Activated naive CD4-positive, alpha-beta T cell (primary cell): ENCODE measurements around the gene PLIN5.

Experiments
- DNase-seq, 4 experiments: peaks; one replicate each; lab custom pipeline; 2025; lab: John Stamatoyannopoulos, UW

PLIN5 gene

DNA sequence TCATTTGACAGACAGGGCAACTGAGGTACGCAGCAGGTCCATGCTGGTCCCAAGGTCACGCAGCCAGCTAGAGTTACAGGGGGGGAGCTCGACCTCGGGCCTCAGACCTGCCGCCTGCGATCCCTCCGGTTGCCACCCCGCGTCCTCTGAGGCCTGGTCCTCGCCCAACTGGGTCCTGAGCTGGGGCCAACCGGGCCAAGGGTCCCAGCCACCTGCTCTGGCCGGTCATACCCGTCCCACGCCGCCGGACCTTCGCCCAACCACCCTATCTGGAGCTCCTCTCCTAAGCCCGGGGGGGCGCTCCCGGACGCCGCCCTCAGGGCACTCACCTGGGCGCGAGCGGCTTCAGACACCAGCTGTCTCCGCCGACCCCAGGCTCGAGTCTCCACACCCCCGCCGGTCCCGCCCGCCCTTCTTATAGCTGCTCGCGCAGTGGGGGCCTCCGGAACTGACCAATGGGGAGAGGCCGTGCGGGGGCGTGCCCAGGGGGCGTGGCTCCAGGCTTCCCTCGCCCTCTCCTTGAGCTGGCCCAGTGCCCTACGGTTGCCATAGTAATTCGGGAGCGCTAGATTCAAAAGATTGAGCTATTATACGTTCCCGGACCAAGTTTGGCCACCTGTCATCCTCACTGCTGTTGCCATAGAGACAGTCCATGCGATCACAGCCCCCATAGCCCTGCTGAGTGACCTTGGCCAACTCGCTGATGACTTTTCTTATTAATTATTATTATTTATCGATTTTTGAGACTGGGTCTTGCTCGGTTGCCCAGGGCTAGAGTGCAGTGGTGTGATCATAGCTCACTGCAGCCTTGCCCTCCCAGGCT is at the start of gene PLIN5:
Gene PLIN5, minus strand, starts transcription at position 389 of the 823 bp plus-strand sequence. CDS start 1,150 bp downstream, outside the sequence.
- DNase-seq, result peak in 2 of 4 experiments; percentile 13 to 40

DNA sequence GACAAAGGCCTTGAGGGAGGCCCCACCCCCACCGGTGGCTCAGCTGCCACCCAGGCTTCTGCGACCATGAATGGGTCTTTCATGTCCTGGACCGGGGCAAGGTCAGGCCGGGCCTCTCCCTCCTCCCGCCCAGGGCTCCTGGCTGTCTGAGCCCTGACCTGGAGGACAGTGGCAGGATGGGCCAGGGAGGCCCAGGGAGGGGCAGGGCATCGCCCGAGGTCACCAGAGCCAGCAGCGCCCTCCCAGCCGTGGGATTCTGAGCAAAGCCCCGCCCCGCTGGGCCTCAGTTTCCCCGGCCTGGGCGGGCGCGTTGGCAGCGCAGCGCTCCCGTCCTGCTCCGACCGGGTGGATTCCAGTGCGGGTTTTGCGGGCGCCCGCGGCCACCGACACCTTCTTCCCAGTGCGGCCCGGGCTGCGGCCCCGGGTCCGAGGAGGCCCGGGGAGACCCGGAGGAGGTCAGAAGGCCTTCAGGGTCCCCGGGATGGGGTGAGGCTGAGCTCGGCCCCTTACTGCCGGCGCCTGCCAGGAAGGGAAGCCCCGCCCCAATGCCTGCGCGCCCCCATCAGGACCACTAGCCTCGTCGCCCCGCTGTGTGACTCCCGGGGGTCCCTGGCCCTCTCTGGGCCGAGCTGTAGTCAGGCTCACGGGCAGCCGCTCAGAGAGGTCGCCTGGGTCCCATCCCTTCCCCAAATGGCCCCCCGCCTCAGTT is 49.1 kb upstream of the PLIN5 start:
- no peak for DNase-seq

GRCh38 chr19:4582980-4583842 is 48.2 kb upstream of the PLIN5 start:
- DNase-seq, result no peak

DNA sequence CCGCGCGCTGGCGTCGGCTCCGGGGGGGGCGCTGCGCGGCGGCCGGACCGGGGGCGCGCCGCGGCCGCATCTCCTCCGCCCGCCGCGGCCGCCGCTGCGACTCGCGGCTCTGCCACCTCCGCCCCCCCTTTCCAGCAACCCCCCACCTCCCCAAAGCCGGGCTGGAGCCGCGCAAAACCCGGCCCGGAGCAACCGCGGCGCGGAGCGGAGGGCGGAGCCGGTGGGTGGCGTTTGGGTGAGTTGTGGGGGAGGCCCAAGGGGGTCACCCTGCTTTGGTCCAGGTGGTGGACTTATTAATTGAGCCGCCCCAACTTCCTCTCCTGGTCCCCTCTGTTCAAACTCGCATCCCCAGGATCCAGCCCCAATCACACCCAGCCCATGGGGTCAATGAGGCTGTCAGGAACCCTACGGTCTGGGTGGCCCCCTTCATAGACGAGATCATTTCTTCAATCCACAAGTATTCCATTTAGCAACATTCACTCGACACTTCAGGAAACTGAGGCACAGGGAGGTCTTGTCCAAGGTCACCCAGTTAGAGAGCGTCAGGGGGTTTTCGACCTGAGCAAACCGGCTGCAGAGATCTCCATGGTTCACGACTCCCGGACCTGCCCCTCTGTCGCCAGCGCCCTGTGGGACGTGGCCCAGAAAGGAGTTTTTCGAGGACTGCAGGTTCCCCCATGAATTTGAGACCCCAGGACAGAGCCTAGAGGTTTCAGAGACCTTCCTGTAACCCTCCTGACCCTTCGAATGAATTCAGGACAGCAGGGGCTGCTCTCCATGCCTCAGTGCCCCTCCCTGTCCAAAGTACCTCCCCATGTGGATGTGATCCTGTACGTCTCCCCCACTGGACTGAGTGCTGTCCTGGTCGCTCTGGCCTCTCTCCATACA is 46.9 kb upstream of the PLIN5 start:
- DNase-seq, result no peak

GRCh38 chr19:4580961-4581665 is 46.1 kb upstream of the PLIN5 start:
- DNase-seq, result no peak

- no peak for DNase-seq
Measured at GRCh38 chr19:4580021-4580901, 45.2 kb upstream of the PLIN5 start.

- no peak for DNase-seq
Measured at GRCh38 chr19:4579389-4579788, 44.4 kb upstream of the PLIN5 start.

DNA sequence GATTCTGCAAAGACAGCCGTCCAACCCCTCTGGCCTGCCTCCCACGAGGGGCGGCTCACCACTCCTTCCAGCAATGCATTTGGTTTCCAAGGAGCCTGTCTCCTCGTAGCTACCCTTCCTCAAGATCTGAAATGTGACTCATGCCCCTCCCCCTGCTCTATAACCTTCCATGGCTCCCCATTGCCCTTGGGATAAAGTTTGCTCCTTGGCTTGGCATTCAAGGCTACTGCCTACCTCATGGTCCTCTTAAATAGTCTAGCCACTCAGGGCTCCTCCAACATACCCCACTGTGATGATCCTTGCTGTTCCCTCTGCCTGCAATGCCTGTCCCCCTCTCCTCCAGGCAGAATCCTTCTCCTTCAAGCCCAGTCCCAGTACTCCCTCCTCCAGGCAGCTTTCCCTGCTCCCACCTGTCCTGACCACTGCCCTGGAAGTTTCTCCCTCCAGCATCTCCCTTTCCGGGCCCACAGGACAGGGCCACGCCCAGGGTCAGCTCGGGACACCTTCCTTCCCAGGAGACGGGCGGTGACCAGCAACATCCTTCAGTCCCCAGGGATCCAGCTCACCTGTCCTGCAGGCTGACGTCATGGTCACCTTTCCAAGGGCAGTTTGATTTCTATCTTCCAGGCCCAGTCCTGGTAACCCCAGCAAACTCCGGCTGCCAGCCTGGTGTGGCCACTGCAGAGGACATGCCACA is 43.7 kb upstream of the PLIN5 start:
- DNase-seq, result no peak

DNA sequence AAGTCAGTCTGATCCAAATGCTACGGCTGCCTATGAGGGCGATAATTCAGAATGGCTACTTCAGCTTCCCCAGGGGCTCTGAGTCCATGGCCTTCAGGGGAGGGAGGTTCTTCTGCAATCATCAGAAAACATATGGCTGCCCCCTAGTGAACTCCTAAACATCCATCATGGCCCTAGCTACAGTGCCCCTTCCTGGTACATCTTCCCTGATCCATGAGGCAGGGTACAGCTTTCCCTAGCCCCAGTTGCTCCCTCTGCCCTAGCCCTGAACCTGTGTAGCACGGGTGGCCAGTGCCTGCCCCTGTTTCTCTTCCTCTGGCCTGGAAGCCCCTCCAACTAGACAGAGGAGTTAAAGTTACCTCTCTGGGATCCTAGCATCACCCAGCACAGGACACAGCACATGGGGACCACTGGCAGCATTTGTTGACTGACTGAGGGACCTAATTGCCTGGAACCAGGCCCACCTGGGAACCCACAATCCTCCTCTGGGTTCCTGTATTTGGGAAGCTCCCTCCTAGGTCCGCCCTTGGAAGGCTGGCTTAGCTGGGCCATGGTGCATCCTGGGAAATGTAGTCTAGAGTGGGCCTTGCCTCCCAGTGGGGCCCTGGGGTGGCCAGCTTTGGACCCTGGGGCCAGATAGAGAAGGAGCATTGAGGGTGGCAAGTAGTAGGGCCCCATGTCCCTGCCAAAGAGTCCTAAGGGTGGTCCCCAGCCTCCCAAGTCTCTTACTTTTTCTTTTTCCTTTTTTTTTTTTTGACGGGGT is 42.2 kb upstream of the PLIN5 start:
- no peak for DNase-seq

DNA sequence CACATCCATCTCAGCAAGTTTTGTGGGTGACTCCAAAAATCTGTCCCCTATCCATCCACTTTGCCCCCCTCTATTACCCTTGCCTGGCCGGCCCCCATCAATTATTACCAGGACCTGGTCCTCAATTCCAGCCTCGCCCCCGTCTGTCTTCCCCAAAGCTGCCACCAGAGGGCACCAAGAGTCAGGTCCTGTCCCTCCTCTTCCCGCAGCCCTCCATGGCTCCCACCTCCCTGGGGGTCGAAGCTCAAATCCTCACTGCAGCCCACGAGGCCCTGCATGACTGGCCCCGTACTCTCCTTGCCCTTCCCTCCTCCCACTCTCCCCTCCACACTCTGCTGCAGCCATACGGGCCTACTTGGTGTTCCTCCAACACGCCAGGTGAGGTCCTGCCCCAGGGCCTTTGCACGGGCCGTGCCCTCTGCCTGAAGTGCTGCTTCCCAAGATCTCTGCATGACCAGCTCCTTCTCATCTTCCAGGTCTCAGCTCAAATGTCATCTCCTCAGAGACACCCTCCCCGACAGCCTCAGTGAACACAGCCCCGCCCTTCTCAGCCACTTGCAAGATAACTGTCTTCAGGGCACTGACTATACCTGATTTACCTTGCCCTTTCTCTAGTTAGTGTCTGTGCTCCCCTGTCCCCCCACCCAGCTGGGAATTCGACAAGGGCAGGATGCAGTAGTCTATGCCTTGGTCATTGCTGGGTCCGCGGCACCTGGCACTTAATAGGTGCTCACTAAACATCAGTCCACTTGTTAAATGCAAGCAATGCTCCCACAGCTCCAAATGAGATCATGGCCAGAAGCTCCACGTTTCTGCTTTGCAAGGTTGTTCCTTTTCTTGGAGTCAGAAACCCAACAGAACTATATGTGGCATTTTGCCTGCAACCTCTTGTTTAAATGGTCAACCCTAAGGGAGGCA is 41.3 kb upstream of the PLIN5 start:
- peak; percentile 43 to 64 (median 52) for DNase-seq

GRCh38 chr19:4575267-4576015 is 40.4 kb upstream of the PLIN5 start:
- DNase-seq, result no peak

DNA sequence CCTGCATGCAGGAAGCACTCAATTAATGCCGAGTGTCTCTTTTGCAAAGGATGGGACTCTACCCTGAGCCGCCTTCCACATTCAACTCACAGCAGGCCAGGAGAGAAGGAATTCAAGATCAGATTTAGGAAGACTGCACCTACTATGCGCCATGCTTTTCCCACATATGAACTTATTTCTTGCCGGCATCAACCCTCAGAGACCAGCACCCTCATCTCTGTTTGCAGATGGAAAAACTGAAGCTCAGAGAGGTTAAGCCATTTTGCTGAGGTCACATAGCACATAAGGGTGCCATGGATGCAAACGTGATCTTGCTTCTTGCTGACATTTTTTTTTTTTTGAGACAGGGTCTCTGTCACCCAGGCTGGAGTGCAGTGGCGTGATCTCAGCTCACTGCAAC is 38.7 kb upstream of the PLIN5 start:
- DNase-seq, result no peak

GRCh38 chr19:4571305-4571917 is 36.4 kb upstream of the PLIN5 start:
- DNase-seq, result no peak

- no peak for DNase-seq
Measured at GRCh38 chr19:4570916-4571304, 35.9 kb upstream of the PLIN5 start.

GRCh38 chr19:4570402-4570801 is 35.4 kb upstream of the PLIN5 start:
- DNase-seq, result no peak

DNA sequence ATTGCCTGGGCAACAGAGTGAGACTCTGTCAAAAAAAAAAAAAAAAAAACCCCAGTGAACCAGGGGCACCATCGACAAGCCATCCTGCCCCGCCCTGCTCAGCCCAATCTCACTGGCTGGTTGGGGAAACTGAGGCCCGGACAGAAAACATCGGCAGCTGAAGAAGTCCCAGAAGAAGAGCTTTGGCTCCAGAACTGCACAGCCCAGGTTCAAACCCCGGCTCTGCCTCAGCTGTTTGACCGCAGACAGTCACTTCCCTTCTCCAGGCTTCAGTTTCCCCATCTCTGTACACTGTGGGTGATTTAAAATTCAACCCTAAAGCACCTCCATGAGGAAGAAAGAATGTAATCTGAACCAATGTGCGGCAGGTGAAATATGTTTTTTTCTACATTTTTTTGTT is 33.9 kb upstream of the PLIN5 start:
- no peak for DNase-seq
